ENCODE results near the gene VPS39.

The VPS39 gene

DNA sequence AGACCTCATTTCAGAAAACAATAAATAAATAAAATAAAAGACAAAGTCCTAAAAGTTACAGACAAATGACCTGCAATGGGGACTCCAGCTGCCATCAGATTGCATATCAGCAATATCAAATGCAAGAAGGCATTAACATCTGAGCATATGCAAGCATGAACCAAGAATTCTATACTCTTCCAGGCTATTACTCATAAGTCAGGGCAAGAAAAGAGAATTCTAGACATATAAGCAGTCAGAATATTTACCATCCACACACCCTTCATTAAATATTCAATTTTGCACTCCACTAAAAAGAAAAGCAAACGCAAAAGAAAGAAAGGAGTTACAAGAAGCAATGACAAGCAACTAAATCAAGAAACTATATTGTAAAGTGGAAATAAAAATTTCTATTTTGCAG lies 72.8 kb downstream of the VPS39 start:
- Mint-ChIP-seq H3K4me1 (no peaks in the 10 kb centered on the region), H3K4me3 (no peak overlapping the region), H3K27ac (no peak overlapping the region), H3K36me3 (no peaks in the 10 kb centered on the region), H3K9me3 (no peaks in the 10 kb centered on the region)
- DNase-seq (ENCODE audit: low spot score in 2 of 2) (no peak), ATAC-seq (no peak)

GRCh38 chr15:42134617-42135245 lies 73.4 kb downstream of the VPS39 start:
- DNase-seq (ENCODE audit: low spot score in 2 of 2), result peak in 1 of 2 donors; percentile 13
- no peaks in the 10 kb centered on the region for H3K36me3 Mint-ChIP-seq
- H3K27ac Mint-ChIP-seq, result no peak overlapping the region
- no peaks in the 10 kb centered on the region for H3K9me3 Mint-ChIP-seq
- no peak for ATAC-seq
- no peak overlapping the region for H3K4me3 Mint-ChIP-seq
- H3K4me1 Mint-ChIP-seq, result no peaks in the 10 kb centered on the region

DNA sequence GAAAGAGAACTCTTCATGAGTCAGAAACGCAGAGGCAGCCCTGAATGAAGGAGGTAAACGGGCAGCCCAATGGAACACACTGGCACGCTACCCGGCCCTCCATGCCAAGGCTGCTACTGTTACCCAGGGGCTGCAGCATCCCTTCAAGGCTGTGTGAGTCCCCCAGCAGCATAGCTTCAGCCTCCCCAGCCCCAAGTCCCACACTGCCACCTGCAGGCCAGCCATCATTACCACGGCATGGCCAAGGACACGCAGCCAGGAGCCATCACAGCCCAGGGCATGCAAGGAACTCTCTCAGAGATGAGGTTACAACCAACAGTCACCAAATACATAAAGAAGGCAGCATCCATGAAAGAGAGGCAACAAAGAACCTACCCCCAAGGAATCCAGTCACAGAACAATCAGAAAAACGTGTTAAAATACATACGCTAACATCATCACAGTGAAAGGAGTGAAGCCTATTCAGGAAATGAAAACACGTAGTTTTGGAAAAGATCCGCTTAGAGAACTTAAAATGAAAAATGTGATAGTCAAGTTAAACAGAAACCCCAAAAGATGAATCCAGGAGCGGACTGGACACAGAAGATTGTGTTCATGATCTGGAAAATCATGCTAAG lies 74.1 kb downstream of the VPS39 start:
- no peaks in the 10 kb centered on the region for H3K4me1 Mint-ChIP-seq
- H3K36me3 Mint-ChIP-seq, result no peaks in the 10 kb centered on the region
- ATAC-seq (peak; percentile 78), DNase-seq (ENCODE audit: low spot score in 2 of 2) (peak; percentile 41 to 78)
- H3K4me3 Mint-ChIP-seq, result no peak overlapping the region
- H3K27ac Mint-ChIP-seq, result no peak overlapping the region
- no peaks in the 10 kb centered on the region for H3K9me3 Mint-ChIP-seq

DNA sequence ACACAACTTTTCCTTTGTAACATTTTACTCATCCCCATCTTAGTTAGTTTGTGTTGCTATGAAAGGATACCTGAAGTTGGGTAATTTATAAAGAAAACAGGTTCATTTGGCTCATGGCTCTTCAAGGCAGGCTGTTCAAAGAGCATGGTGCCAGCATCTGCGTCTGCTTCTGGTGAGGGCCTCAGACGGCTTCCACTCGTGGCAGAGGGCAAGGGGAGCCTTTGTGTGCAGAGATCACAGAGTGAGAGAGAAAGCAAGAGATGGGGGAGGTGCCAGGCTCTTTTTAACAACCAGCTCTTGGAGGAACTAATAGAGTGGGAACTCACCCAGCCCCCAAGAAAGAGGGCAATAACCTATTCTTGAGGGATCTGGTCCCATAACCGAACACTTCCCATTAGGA lies 74.7 kb downstream of the VPS39 start:
- Mint-ChIP-seq H3K27ac (no peak overlapping the region), H3K4me3 (no peak overlapping the region), H3K36me3 (no peaks in the 10 kb centered on the region), H3K9me3 (no peaks in the 10 kb centered on the region), H3K4me1 (no peaks in the 10 kb centered on the region)
- no peak for ATAC-seq
- DNase-seq (ENCODE audit: low spot score in 2 of 2), result peak in 1 of 2 donors; percentile 38

DNA sequence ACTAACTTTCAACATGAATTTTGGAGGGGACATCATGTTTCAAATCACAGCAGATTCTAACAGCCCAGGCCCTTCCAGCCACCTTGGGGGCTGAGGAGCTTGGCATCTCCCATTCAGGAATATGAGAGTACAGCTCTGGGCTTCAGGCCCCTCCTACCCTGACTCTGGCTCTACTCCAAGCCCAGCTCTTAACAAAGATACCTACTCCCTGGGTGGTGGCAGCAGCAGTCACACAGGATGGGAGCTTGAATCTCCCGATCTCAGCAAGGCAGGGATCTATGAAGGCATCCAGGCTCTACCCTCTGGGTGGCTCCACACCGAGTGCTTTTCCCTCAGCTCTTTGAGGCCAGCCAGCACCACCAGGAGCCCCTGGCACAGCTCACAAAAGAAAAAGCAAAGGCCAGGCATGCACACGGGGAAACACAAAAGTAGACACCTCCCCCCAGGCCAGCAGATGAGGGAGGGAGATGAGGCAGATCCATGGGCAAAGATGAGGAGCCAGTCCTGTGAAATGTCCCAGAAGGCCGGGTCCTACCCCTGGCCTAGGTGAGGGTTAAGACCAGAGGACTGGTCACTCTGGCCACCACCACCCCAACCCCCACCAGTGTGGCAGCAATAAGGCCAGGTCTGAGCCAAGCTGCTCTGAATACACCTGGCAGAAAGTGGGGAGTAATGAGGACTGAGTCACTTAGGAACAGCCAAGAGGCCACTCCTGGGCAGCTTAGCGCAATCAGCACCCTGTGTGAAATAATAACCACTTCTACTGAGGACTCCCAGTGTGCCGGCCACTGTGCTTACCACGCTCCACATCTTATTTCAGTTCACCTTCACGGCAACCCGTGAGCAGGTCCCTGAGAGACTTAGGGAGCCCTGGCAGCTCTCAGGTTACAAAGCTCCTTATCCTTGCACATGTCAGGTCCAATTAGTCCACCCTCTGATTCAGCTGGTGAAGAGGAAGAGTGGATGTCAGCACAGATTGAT lies 76.0 kb downstream of the VPS39 start:
- Mint-ChIP-seq H3K9me3 (no peaks in the 10 kb centered on the region), H3K4me1 (no peaks in the 10 kb centered on the region), H3K27ac (no peak overlapping the region), H3K36me3 (no peaks in the 10 kb centered on the region), H3K4me3 (no peak overlapping the region)
- ATAC-seq (no peak), DNase-seq (ENCODE audit: low spot score in 2 of 2) (peak in 1 of 2 donors; percentile 32)

DNA sequence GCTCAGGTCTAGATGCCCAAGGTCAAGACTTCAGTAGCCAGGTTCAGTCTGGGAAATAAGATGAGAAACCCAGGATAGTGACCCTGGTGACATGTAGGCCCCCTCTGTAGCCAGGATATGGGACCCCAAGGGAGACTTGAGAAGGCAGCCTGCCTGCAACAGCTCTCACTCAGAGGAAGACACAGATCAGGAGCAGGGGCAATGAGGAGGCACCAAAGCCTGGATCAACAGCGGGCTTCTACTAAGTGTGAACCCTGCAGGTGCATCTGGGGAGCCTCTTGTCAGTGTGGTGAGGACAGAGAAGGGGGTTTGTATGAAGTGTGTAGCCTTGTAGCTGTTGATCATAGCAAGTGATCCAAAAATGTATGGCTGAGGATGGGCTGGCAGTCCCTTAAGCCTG lies 77.1 kb downstream of the VPS39 start:
- DNase-seq (ENCODE audit: low spot score in 2 of 2) (peak in 1 of 2 donors; percentile 43), ATAC-seq (no peak)
- Mint-ChIP-seq H3K4me1 (no peaks in the 10 kb centered on the region), H3K4me3 (no peak overlapping the region), H3K27ac (no peak overlapping the region), H3K9me3 (no peaks in the 10 kb centered on the region), H3K36me3 (no peaks in the 10 kb centered on the region)

GRCh38 chr15:42130246-42130986 lies 77.7 kb downstream of the VPS39 start:
- no peak overlapping the region for H3K4me3 Mint-ChIP-seq
- no peak for ATAC-seq
- no peaks in the 10 kb centered on the region for H3K4me1 Mint-ChIP-seq
- H3K9me3 Mint-ChIP-seq, result no peaks in the 10 kb centered on the region
- no peaks in the 10 kb centered on the region for H3K36me3 Mint-ChIP-seq
- no peak overlapping the region for H3K27ac Mint-ChIP-seq
- peak in 1 of 2 donors; percentile 41 for DNase-seq (ENCODE audit: low spot score in 2 of 2)

GRCh38 chr15:42129364-42129763 lies 78.7 kb downstream of the VPS39 start:
- no peak for DNase-seq (ENCODE audit: low spot score in 2 of 2)
- H3K27ac Mint-ChIP-seq, result no peak overlapping the region
- no peak overlapping the region for H3K4me3 Mint-ChIP-seq
- no peaks in the 10 kb centered on the region for H3K4me1 Mint-ChIP-seq
- no peaks in the 10 kb centered on the region for H3K36me3 Mint-ChIP-seq
- no peak for ATAC-seq
- H3K9me3 Mint-ChIP-seq, result no peaks in the 10 kb centered on the region

- H3K4me3 Mint-ChIP-seq, result no peak overlapping the region
- DNase-seq (ENCODE audit: low spot score in 2 of 2) (no peak), ATAC-seq (no peak)
- no peaks in the 10 kb centered on the region for H3K36me3 Mint-ChIP-seq
- H3K4me1 Mint-ChIP-seq, result no peaks in the 10 kb centered on the region
- H3K9me3 Mint-ChIP-seq, result no peaks in the 10 kb centered on the region
- H3K27ac Mint-ChIP-seq, result no peak overlapping the region
Measured at GRCh38 chr15:42128476-42128875, 79.6 kb downstream of the VPS39 start.

GRCh38 chr15:42123546-42123945 lies 84.6 kb downstream of the VPS39 start:
- no peaks in the 10 kb centered on the region for H3K9me3 Mint-ChIP-seq
- ATAC-seq (no peak), DNase-seq (ENCODE audit: low spot score in 2 of 2) (peak in 1 of 2 donors; percentile 29)
- no peak overlapping the region for H3K4me3 Mint-ChIP-seq
- H3K4me1 Mint-ChIP-seq, result peaks cover 6% of the 10 kb centered on the region
- H3K36me3 Mint-ChIP-seq, result no peaks in the 10 kb centered on the region
- no peak overlapping the region for H3K27ac Mint-ChIP-seq

GRCh38 chr15:42121682-42122081 lies 86.4 kb downstream of the VPS39 start:
- no peak overlapping the region for H3K27ac Mint-ChIP-seq
- ATAC-seq (peak; percentile 24), DNase-seq (ENCODE audit: low spot score in 2 of 2) (peak in 1 of 2 donors; percentile 46)
- no peaks in the 10 kb centered on the region for H3K36me3 Mint-ChIP-seq
- no peak overlapping the region for H3K4me3 Mint-ChIP-seq
- H3K9me3 Mint-ChIP-seq, result no peaks in the 10 kb centered on the region
- peaks cover 7% of the 10 kb centered on the region for H3K4me1 Mint-ChIP-seq

GRCh38 chr15:42121021-42121420 lies 87.1 kb downstream of the VPS39 start:
- Mint-ChIP-seq H3K4me1 (peaks cover 7% of the 10 kb centered on the region), H3K4me3 (no peak overlapping the region), H3K9me3 (no peaks in the 10 kb centered on the region), H3K27ac (no peak overlapping the region), H3K36me3 (no peaks in the 10 kb centered on the region)
- ATAC-seq, result no peak
- peak in 1 of 2 donors; percentile 34 for DNase-seq (ENCODE audit: low spot score in 2 of 2)

DNA sequence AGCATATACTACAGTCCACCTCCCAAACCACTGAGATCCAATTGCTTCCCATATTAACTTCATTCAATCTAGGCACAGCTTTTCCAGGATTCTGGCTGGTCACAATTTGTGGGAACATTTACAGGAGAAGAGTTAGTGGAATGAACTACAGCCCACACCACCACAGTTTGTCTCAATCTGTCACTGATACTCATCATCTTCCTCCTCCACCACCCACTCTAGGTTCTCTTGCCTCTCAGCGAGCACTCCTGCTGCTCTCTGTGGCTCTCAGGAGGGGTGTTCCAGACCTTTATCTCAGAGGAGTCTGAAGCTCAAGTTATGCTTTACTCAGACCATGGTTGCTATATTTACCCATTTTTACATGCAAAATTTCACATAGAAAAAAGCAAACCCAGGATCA lies 87.8 kb downstream of the VPS39 start:
- Mint-ChIP-seq H3K4me1 (peaks cover 7% of the 10 kb centered on the region), H3K27ac (no peak overlapping the region), H3K9me3 (no peaks in the 10 kb centered on the region), H3K4me3 (no peak overlapping the region), H3K36me3 (no peaks in the 10 kb centered on the region)
- ATAC-seq (no peak), DNase-seq (ENCODE audit: low spot score in 2 of 2) (peak in 1 of 2 donors; percentile 13)

DNA sequence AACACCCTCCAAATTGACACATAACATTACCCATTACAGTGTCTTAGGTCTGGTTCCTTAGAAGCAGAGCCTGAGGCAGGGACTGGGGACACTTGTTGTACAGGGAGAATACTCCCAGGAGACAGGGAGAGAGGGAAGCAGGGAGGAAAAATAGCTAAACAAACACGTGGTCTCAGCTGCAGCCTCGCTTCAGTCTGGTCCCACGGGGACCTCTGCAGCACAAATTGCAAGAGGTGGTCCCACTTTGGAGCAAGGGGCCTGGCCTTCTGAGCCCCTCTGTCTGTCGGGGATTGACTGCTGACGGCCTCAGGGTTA lies 88.7 kb downstream of the VPS39 start:
- no peak overlapping the region for H3K27ac Mint-ChIP-seq
- ATAC-seq (no peak), DNase-seq (ENCODE audit: low spot score in 2 of 2) (peak in 1 of 2 donors; percentile 36)
- peaks cover 7% of the 10 kb centered on the region for H3K4me1 Mint-ChIP-seq
- no peaks in the 10 kb centered on the region for H3K9me3 Mint-ChIP-seq
- H3K36me3 Mint-ChIP-seq, result no peaks in the 10 kb centered on the region
- no peak overlapping the region for H3K4me3 Mint-ChIP-seq
